ENCODE data around the gene SH3D21.

- TF ChIP-seq CTCF (conservative IDR thresholded peaks at IDR 0.05 in 1 of 2, IDR thresholded peaks at IDR 0.05 in 1 of 2; ENCODE audit: extremely low read depth in 1 of 2, insufficient read depth in 1 of 2, low read depth in 1 of 2, low read length in 2 of 2) (no peak), EZH2 (IDR thresholded peaks at IDR 0.05; ENCODE audit: borderline replicate concordance, low read length) (no peak)
Measured at GRCh38 chr1:36337830-36338229, 31.7 kb downstream of the SH3D21 start.
